DMS79 (cell line): ENCODE measurements around the gene WDR1.
"Not testable (repeated sequence)": the region's sequence is repeated elsewhere in the genome, so short reads cannot be mapped to it uniquely, and the experiment has no call there.

ENCODE experiments used
- DNase-seq: peaks from one replicate; lab custom pipeline; 2025; lab: John Stamatoyannopoulos, UW

The WDR1 gene

GRCh38 chr4:10131202-10131601 is 14.6 kb upstream of the WDR1 start:
- no peak for DNase-seq

- no peak for DNase-seq
Observed at GRCh38 chr4:10130178-10130888, 13.7 kb upstream of the WDR1 start.

- no peak for DNase-seq
Observed at GRCh38 chr4:10129196-10130177, 12.9 kb upstream of the WDR1 start.

GRCh38 chr4:10128761-10129160 is 12.2 kb upstream of the WDR1 start:
- DNase-seq = no peak

GRCh38 chr4:10127531-10127930 is 10.9 kb upstream of the WDR1 start:
- DNase-seq = not testable (repeated sequence)

- DNase-seq = no peak
Observed at GRCh38 chr4:10124167-10124930, 7.8 kb upstream of the WDR1 start.

GRCh38 chr4:10123227-10124101 is 6.9 kb upstream of the WDR1 start:
- no peak for DNase-seq

- DNase-seq = no peak
Observed at GRCh38 chr4:10122236-10122932, 5.8 kb upstream of the WDR1 start.

GRCh38 chr4:10121568-10122208 is 5.1 kb upstream of the WDR1 start:
- DNase-seq = no peak

- peak; percentile 14 for DNase-seq
Observed at GRCh38 chr4:10120943-10121567, 4.5 kb upstream of the WDR1 start.

- DNase-seq = no peak
Observed at GRCh38 chr4:10119773-10120172, 3.2 kb upstream of the WDR1 start.

GRCh38 chr4:10119278-10119677 is 2.7 kb upstream of the WDR1 start:
- DNase-seq = no peak

GRCh38 chr4:10118048-10119004 is 1.7 kb upstream of the WDR1 start:
- DNase-seq = no peak

GRCh38 chr4:10117359-10118047 is 904 bp upstream of the WDR1 start:
- no peak for DNase-seq

- DNase-seq = no peak
Observed at GRCh38 chr4:10115797-10116568, 616 bp downstream of the WDR1 start.

GRCh38 chr4:10115271-10115796 is 1.3 kb downstream of the WDR1 start:
- DNase-seq = no peak

GRCh38 chr4:10114607-10115006 is 2.0 kb downstream of the WDR1 start:
- no peak for DNase-seq
